HG03135 (cell line): Measurements from ENCODE around the gene TXNRD2.

Experiments
- ATAC-seq: cut with Tn5 transposase; IDR thresholded peaks from one replicate; pipeline ENCODE4 v1.9.1; 2021; ENCODE audit warnings: mild to moderate bottlenecking, moderate library complexity; ENCODE audit not compliant: unreplicated experiment

Gene TXNRD2

DNA sequence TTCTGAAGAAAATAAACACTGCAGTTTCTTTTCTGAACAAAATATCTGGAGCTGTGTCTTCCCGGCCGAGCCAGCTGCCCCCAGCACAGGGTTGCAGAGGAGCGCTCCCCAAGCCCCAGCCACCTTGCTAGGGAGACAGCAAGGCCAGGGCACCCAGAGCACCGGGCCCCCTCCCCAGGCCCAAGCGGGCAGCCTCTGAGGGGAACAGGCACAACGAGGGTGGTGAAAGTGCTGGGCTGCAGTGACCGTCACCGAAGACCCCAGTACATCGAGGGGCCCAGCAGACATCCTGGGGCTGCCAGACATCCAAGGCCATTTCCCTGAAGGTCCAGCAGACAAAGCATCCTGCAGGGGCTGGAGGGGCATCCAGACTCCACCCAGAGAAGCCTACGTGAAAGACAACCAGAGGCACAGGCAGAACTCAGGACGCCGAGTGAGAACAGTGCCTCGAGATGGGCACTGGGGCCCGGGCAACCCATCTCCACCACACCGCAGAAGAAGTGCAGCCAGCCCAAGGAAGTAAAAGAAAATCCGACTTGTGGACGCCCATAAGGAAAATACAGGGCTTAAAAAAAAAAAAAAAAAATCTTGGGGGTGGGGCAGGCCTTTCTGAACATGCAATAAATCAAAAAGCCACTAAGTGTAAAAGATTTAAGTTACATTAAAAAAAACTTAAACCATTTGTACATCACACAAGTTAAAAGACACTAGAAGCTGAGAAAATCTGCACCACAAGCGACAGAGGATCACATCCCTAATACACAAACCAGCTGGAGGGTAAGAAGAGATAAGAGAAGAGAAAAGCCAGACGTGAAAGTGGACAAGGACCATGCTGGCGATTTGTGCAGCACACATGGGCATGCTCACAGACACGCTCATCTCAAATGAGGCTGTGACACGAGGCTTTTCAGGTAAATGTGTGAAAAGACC lies 36.0 kb downstream of the TXNRD2 start:
- ATAC-seq: no peak

DNA sequence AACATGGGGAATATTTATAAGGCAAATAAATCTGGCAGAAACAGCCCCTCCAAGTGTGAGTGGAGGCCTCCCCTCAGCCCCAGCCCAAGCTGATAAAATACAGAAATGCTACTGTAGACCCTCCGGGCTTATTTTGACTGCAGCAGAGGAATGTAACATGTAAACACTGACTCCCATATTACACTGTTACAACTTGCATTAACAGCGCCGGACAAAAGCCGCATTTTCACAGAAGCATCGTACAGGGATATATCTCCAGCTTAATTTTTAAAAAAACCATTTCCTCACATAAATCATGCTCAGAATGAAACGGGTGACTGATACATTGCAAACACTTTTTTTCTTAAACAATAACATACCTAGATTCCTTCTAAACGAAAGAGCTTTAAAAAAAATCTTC lies 36.7 kb downstream of the TXNRD2 start:
- ATAC-seq: no peak

GRCh38 chr22:19904174-19904856 lies 37.3 kb downstream of the TXNRD2 start:
- no peak for ATAC-seq

DNA sequence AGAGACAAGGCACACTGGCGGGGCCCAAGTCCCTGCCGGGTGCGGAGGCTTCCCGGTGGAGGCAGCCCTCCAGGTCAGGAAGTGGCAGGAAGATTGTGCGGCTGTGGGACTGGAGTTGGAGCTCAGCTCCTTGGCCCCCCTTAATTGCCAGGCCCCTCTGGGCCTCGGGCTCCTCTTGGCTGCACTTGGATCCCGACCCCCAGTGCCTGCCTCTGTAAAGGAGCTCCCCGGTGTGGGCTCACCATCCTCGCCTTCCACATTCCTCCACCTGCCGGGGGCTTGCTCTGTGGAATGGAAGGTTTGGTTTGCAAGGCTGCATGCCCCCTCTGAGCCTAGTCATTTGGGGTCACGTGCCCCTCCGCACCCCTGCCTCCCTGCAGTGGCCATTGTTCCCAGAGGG lies 38.1 kb downstream of the TXNRD2 start:
- no peak for ATAC-seq

GRCh38 chr22:19903031-19903430 lies 38.6 kb downstream of the TXNRD2 start:
- no peak for ATAC-seq

DNA sequence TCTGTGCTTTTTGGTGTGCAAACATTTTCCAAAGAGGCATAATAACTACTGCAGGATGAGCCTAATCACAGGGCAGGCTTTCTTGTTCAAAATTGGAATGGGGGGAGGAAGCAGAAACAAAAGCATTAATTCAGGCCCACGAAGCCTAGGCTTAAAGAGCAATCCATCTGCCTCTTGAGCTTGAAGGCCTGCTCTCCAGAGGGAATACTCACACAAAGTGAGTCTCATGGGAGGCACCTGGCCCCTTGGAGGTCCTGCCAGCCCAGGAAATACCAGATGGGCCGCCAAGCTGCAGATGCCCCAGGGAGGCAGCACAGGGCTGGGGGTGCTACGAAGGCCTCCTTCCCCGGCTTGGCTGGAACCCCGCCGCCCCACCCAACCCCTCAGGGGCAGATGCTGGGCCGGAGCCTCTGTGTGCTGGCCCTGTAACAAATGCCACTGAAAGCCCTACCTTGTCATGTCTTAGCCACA lies 39.3 kb downstream of the TXNRD2 start:
- no peak for ATAC-seq

- no peak for ATAC-seq
Observed at GRCh38 chr22:19901577-19902244, 39.9 kb downstream of the TXNRD2 start.

DNA sequence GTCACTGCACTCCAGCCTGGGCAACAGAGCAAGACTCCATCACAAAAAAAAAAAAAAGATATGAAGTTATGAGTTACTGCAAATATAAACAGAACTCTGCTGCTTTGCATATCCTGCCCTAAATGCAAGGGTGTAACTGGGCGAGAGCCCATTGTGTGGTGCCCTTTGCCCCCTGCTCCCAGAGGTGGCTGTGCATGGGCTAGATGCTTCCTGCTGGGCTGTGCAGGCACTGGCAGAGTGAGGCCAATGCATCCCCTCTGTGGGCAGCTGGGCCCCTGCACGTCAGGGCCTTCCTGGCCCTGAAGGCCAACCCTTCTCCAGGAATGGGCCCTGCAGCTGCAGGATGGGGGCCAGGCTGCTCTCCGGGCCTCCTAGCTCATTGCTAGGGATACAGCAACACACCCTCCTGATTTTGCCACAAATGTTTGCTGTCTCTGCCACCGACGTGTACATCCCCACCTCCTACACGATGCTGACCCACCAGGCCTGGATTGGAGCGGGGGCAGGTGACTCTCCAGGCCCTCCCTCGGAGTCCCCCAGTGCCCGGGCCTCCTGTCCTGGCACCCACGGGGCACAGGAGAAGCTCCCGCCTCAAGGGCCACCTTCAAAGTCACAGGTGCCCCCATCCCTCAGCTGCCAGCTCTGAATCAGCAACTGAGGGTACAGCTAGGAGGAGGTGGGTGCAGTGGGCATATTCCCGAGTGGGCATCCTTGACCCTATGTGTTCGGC lies 40.7 kb downstream of the TXNRD2 start:
- no peak for ATAC-seq

- no peak for ATAC-seq
Observed at GRCh38 chr22:19898831-19899567, 42.6 kb downstream of the TXNRD2 start.

GRCh38 chr22:19898145-19898544 lies 43.5 kb downstream of the TXNRD2 start:
- ATAC-seq: no peak

DNA sequence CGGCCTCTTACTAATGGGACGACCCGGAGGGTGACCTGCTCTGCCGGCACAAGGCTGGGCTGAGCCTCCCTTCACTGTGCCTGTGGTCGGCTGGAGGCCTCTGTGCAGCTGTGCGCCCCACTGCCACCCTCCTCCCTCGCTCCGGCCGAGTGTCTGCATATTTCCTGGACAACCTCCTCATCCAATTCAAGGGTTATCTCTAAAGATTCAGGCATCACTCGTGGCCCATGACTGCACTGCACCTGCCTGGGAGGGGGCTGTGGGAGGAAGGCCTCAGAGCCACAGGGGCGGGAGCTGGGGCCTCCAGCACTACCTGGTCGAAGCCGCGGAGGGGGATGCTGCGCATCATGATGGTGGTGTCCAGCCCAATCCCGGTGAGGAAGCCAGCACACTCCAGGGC lies 43.9 kb downstream of the TXNRD2 start:
- no peak for ATAC-seq

- ATAC-seq: no peak
Observed at GRCh38 chr22:19896665-19897355, 44.8 kb downstream of the TXNRD2 start.

DNA sequence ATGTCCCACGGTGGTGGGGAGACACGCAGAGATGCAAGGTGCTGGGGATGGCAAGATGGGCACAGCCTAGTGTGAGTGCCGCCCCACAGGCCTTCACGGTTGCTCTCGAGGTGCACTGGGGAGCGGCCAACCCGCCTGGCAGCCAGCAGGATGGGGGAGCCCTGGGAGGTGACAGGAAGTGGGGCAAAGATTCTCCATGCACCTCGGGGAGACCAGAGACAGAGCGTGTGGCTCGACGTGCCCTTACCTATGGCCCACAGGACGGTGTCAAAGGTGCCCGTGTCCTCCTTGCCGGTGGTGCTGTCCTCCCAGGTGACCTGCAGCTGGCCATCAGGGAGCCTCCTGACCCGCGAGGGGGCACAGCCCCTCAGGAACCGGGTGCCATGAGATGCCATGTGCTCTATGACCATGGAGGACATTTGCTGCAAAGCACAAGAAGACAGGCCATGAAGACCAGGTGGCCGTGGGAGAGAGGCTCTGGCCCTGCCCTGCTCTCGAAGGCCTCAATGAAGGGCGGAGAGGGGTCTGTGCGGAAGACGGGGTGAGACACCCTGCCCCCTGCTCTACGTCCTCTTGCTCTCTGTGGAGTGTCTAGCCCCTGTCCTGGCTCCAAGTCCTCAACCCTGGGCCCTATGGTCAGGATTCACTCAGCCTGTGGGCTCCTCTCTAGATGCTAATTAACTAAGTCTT lies 46.3 kb downstream of the TXNRD2 start:
- no peak for ATAC-seq

GRCh38 chr22:19893363-19893762 lies 48.3 kb downstream of the TXNRD2 start:
- no peak for ATAC-seq

DNA sequence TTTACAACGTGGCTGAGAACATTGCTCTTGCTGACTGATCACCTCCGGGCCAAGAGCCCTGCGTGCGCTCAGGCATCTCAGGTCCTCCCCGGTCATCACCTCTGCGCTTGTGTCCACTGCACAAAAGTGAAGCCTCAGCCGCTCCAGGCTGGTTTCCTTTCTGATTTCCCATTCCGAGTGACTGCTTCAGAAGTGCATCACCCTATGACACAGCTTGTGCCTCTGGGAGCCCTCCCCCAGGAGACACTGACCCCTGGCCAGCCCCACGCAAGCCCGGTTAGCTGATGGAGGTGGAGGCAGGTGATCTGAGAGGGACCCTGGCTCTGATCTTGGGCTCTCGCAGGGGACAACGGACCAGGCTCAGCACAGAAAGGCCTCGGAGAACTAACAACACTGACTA lies 48.7 kb downstream of the TXNRD2 start:
- ATAC-seq: no peak

GRCh38 chr22:19892257-19892879 lies 49.2 kb downstream of the TXNRD2 start:
- ATAC-seq: no peak

DNA sequence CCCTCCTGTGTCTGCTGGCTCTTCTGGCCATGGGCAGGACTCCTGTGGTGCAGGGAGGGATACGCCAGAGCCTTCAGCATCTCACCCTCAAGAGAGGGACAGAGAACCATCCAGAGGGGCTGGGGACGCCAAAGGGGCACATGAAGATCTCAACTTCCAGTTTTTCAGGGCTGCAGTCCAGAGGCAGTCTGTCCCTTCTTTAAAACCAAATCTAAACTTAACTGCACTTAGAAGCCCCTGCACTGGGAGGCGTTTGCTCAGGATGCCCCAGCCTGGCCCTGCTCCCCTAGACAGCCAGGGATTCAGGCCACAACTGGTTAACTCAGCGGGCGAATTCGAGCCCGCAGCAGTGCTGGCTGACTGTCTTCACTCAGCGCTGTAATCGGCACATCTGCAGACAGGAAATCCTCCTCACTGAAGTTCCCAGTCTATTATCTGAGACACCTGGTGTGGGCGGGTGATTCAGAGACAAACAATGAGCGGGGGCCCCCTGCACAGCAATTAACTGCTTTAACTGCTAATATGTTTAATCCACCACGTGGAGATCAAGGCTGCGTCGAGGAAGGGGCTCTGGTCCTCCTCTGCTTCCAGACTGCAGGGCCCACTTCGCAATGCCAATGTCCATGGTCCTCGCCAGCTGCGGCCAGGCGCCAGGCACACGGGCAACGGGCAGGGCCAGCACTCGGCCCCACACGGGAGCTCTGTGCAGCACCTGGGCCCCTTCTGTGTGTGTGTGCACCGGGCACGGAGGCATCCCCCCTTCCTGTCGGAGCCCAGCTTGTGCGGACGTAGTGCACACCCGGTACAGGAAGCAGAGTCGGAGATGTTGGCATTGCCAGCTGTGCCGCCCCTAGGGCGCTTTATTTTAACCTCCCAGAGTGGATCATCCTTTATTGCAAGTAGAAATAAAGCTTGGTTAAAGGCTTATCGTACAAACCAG lies 50.0 kb downstream of the TXNRD2 start:
- ATAC-seq: no peak
